H9 (cell line): ENCODE data around the gene EN1. TPM values are rescaled to one million over a fixed set of nuclear protein-coding genes. Genes with fewer than 3 reads are reported as not detected.

Source experiments
- DNase-seq: peaks from one replicate; pipeline ENCODE4 v3.0.0-alpha.2; 2017
- H2AFZ ChIP-seq: one replicate; pipeline ENCODE4 v1.6.1; 2013; ENCODE audit warnings: mild to moderate bottlenecking, low read length, control low read depth, moderate library complexity
- H2AK5ac ChIP-seq: 2 replicates; pipeline ENCODE4 v1.6.1; 2013; ENCODE audit warnings: low read length, control low read depth, mixed read lengths; ENCODE audit not compliant: insufficient read length
- H2BK120ac ChIP-seq: one replicate; pipeline ENCODE4 v1.6.1; 2013; ENCODE audit warnings: low read depth, mild to moderate bottlenecking, low read length, control low read depth, inconsistent platforms; ENCODE audit not compliant: poor library complexity, severe bottlenecking
- H2BK12ac ChIP-seq: 2 replicates; pipeline ENCODE4 v1.6.1; 2013; ENCODE audit warnings: low read length, control low read depth, mixed read lengths, low read depth; ENCODE audit not compliant: insufficient read length
- H2BK15ac ChIP-seq: 2 replicates; pipeline ENCODE4 v1.6.1; 2013; ENCODE audit warnings: low read depth, low read length, control low read depth
- H2BK20ac ChIP-seq: one replicate; pipeline ENCODE4 v1.6.1; 2013; ENCODE audit warnings: low read depth, mild to moderate bottlenecking, low read length, control low read depth, inconsistent platforms; ENCODE audit not compliant: poor library complexity, severe bottlenecking
- H2BK5ac ChIP-seq: 2 replicates; pipeline ENCODE4 v1.6.1; 2013; ENCODE audit warnings: low read length, control low read depth, mixed read lengths; ENCODE audit not compliant: insufficient read length
- H3K14ac ChIP-seq: 2 replicates; pipeline ENCODE4 v1.6.1; 2013; ENCODE audit warnings: low read length, control low read depth; ENCODE audit not compliant: insufficient read depth
- H3K18ac ChIP-seq: 2 replicates; pipeline ENCODE4 v1.6.1; 2013; ENCODE audit warnings: low read depth, mild to moderate bottlenecking, mixed read lengths, low read length, control low read depth; ENCODE audit not compliant: insufficient read length
- H3K23ac ChIP-seq: 2 replicates; pipeline ENCODE4 v1.6.1; 2013; ENCODE audit warnings: low read length, control low read depth, mixed read lengths, low read depth; ENCODE audit not compliant: insufficient read length
- H3K23me2 ChIP-seq: 2 replicates; pipeline ENCODE4 v1.6.1; 2013; ENCODE audit warnings: low read depth, mild to moderate bottlenecking, mixed read lengths, low read length, control low read depth; ENCODE audit not compliant: insufficient read length, poor library complexity, severe bottlenecking
- H3K27ac ChIP-seq: 2 replicates; pipeline ENCODE4 v1.5.1; 2013; ENCODE audit warnings: low read length, control low read depth, mixed read lengths, low read depth; ENCODE audit not compliant: insufficient read length
- H3K27me3 ChIP-seq: 2 replicates; pipeline ENCODE4 v1.6.1; 2013; ENCODE audit warnings: low read length, control low read depth, inconsistent platforms; ENCODE audit not compliant: insufficient read depth
- H3K4ac ChIP-seq: 2 replicates; pipeline ENCODE4 v1.6.1; 2013; ENCODE audit warnings: low read depth, mild to moderate bottlenecking, control low read depth, inconsistent platforms, low read length, moderate library complexity
- H3K4me1 ChIP-seq: 2 replicates; pipeline ENCODE4 v1.6.1; 2013; ENCODE audit warnings: low read length, control low read depth, inconsistent platforms; ENCODE audit not compliant: insufficient read depth
- H3K4me2 ChIP-seq: 2 replicates; pipeline ENCODE4 v1.6.1; 2013; ENCODE audit warnings: low read length, control low read depth, mixed read lengths; ENCODE audit not compliant: insufficient read length, insufficient read depth
- H3K56ac ChIP-seq: 2 replicates; pipeline ENCODE4 v1.6.1; 2013; ENCODE audit warnings: low read depth, mild to moderate bottlenecking, mixed read lengths, low read length, control low read depth; ENCODE audit not compliant: insufficient read length
- H3K79me1 ChIP-seq: 2 replicates; pipeline ENCODE4 v1.6.1; 2013; ENCODE audit warnings: low read depth, mild to moderate bottlenecking, moderate library complexity, low read length, control low read depth, inconsistent platforms; ENCODE audit not compliant: insufficient read depth, poor library complexity, severe bottlenecking
- H3K79me2 ChIP-seq: 2 replicates; pipeline ENCODE4 v1.6.1; 2013; ENCODE audit warnings: low read length, control low read depth, inconsistent platforms; ENCODE audit not compliant: insufficient read depth
- H3K9ac ChIP-seq: 2 replicates; pipeline ENCODE4 v1.6.1; 2013; ENCODE audit warnings: low read length, control low read depth, mixed read lengths; ENCODE audit not compliant: insufficient read length; ENCODE audit errors: extremely low read depth
- H3K9me3 ChIP-seq: one replicate; pipeline ENCODE4 v1.6.1; 2013; ENCODE audit warnings: low read depth, low read length, inconsistent platforms; ENCODE audit not compliant: control insufficient read depth
- H3T11ph ChIP-seq: one replicate; pipeline ENCODE4 v1.6.1; 2013; ENCODE audit warnings: mild to moderate bottlenecking, low read length, control low read depth, inconsistent platforms
- H4K20me1 ChIP-seq: one replicate; pipeline ENCODE4 v1.6.1; 2013; ENCODE audit not compliant: control insufficient read depth, insufficient read length, insufficient read depth
- H4K5ac ChIP-seq: 2 replicates; pipeline ENCODE4 v1.6.1; 2013; ENCODE audit warnings: low read depth, mild to moderate bottlenecking, mixed read lengths, low read length, control low read depth; ENCODE audit not compliant: insufficient read length
- H4K8ac ChIP-seq: replicated peaks from 2 replicates; pipeline ENCODE4 v1.6.1; 2013; ENCODE audit warnings: low read length, control low read depth, mixed read lengths, low read depth; ENCODE audit not compliant: insufficient read length
- H4K91ac ChIP-seq: 2 replicates; pipeline ENCODE4 v1.6.1; 2013; ENCODE audit warnings: low read depth, mild to moderate bottlenecking, moderate library complexity, mixed read lengths, low read length, control low read depth; ENCODE audit not compliant: insufficient read length
- H3K27ac Mint-ChIP-seq, 3 experiments: 2 replicates in 2 of 3; 3 replicates in 1 of 3; pipeline ENCODE4 v1.8.0; 2020 to 2021; ENCODE audit warnings: mixed read lengths in 3 of 3, mild to moderate bottlenecking in 1 of 3, moderate library complexity in 1 of 3
- H3K27me3 Mint-ChIP-seq: 2 replicates; pipeline ENCODE4 v1.8.0; 2021; ENCODE audit warnings: low read depth, mild to moderate bottlenecking, moderate library complexity, mixed read lengths
- H3K36me3 Mint-ChIP-seq, 3 experiments: 2 replicates in 2 of 3; 3 replicates in 1 of 3; pipeline ENCODE4 v1.8.0; 2020 to 2021; ENCODE audit warnings: low read depth in 3 of 3, mixed read lengths in 3 of 3; ENCODE audit not compliant: insufficient read depth in 1 of 3
- H3K4me1 Mint-ChIP-seq, 2 experiments: 2 replicates each; pipeline ENCODE4 v1.8.0; 2020; ENCODE audit warnings: mixed read lengths in 2 of 2
- H3K4me3 Mint-ChIP-seq, 2 experiments: 2 replicates in 1 of 2; 3 replicates in 1 of 2; pipeline ENCODE4 v1.8.0; 2020 to 2021; ENCODE audit warnings: mild to moderate bottlenecking in 2 of 2, mixed read lengths in 2 of 2, moderate library complexity in 1 of 2
- H3K9me3 Mint-ChIP-seq, 2 experiments: 2 replicates in 1 of 2; 3 replicates in 1 of 2; pipeline ENCODE4 v1.8.0; 2020; ENCODE audit warnings: mild to moderate bottlenecking in 2 of 2, mixed read lengths in 2 of 2, moderate library complexity in 1 of 2
- WGBS: extraction: QIAGEN DNeasy Blood & Tissue Kit; methylation state at CpG from one replicate; pipeline ENCODE4 v1.1.7; 2013; ENCODE audit warnings: missing lambda C conversion rate, low lambda C conversion rate, mixed read lengths; ENCODE audit not compliant: insufficient read length; ENCODE audit errors: extremely low coverage; 5-methylcytosine and 5-hydroxymethylcytosine counted together
- total RNA-seq: library from RNA; stranded (reverse); gene quantifications from 2 replicates; pipeline ENCODE4 v1.2.1, GENCODE V29; 2021
- TF ChIP-seq, protein P1 (sequence below): fragments of 200-600 bp; sonication (generic); conservative IDR thresholded peaks from 3 replicates; pipeline ENCODE4 v1.8.0; 2021; ENCODE audit warnings: antibody characterized with exemption, mild to moderate bottlenecking

The EN1 gene
- total RNA-seq, 1 experiment from 2014 or later = not detected

DNA sequence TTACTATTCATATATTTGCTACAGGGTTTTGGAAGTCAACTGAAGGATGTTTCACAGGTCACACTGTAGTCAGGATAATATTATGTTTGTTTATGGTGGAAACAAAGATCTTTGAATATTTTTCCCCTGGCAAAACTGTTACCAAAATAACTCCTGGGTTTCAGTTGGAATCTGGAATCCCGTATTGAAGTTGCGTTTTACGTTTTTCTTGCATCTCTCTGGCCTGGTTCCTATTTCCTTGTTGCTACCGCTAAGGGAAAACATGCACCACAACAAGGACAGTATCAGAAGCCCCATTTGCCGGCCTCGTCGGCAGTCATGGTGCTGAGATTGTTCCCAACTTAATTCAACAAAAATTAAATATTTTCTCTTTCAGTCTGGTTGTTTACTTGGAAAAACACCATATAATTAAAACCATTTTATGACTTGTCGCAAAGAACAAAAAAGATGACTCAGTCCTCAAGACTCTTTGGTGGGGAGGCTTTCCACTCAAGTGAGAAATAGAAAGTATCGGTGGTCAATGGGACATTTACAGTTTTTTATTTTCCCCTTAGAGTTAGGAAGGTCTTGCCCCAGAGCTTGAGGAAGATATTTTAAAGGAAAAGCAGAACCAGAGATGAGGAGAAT is 42.3 kb downstream of the EN1 start:
- no peak overlapping the region for H2AK5ac ChIP-seq
- no peak overlapping the region for H3K4me2 ChIP-seq
- H2BK12ac ChIP-seq = no peak overlapping the region
- no peaks in the 10 kb centered on the region; the same call in 1 of the 2 replicates for H3K27me3 ChIP-seq
- H3K79me2 ChIP-seq = no peaks in the 10 kb centered on the region
- H2BK5ac ChIP-seq = no peak overlapping the region
- H3T11ph ChIP-seq = no peak overlapping the region
- no peak overlapping the region for H3K27ac Mint-ChIP-seq
- H3K56ac ChIP-seq = no peak overlapping the region
- H2BK15ac ChIP-seq = no peak overlapping the region
- H3K9me3 Mint-ChIP-seq = no peaks in the 10 kb centered on the region; a peak in 1 of 5 replicates
- H4K5ac ChIP-seq = no peak overlapping the region
- H3K27me3 Mint-ChIP-seq = peaks cover 17% of the 10 kb centered on the region
- no peak overlapping the region for H3K9ac ChIP-seq
- no peaks in the 10 kb centered on the region for H3K9me3 ChIP-seq
- no CpG with 5 or more reads among the region's 9 CpGs for WGBS
- H3K4me1 Mint-ChIP-seq = peaks cover 40 to 43% of the 10 kb centered on the region in 2 experiments
- no peak overlapping the region for H3K14ac ChIP-seq
- H3K18ac ChIP-seq = no peak overlapping the region
- H3K4ac ChIP-seq = no peak overlapping the region
- H3K36me3 Mint-ChIP-seq = no peaks in the 10 kb centered on the region
- peaks cover 6% of the 10 kb centered on the region; the same call in 1 of the 2 replicates for H3K4me1 ChIP-seq
- H3K23ac ChIP-seq = no peak overlapping the region
- TF ChIP-seq, protein P1, sequence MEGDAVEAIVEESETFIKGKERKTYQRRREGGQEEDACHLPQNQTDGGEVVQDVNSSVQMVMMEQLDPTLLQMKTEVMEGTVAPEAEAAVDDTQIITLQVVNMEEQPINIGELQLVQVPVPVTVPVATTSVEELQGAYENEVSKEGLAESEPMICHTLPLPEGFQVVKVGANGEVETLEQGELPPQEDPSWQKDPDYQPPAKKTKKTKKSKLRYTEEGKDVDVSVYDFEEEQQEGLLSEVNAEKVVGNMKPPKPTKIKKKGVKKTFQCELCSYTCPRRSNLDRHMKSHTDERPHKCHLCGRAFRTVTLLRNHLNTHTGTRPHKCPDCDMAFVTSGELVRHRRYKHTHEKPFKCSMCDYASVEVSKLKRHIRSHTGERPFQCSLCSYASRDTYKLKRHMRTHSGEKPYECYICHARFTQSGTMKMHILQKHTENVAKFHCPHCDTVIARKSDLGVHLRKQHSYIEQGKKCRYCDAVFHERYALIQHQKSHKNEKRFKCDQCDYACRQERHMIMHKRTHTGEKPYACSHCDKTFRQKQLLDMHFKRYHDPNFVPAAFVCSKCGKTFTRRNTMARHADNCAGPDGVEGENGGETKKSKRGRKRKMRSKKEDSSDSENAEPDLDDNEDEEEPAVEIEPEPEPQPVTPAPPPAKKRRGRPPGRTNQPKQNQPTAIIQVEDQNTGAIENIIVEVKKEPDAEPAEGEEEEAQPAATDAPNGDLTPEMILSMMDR = no peak
- no peak overlapping the region for H3K4me3 Mint-ChIP-seq
- no peaks in the 10 kb centered on the region for H4K20me1 ChIP-seq
- H4K91ac ChIP-seq = no peak overlapping the region
- H2AFZ ChIP-seq = no peak overlapping the region
- no peak for DNase-seq
- H4K8ac ChIP-seq = no peak overlapping the region
- H2BK20ac ChIP-seq = no peak overlapping the region
- no peak overlapping the region for H3K27ac ChIP-seq
- no peaks in the 10 kb centered on the region for H3K23me2 ChIP-seq
- H2BK120ac ChIP-seq = no peak overlapping the region
- H3K79me1 ChIP-seq = no peaks in the 10 kb centered on the region
